Heart left ventricle (tissue), 13 donors: ENCODE data around the gene BLZF1.

Source experiments
- POLR2A ChIP-seq, 2 donors: fragments of 450-650 bp; IDR thresholded peaks; one replicate each; pipeline ENCODE4 v1.6.1; 2017; ENCODE audit warnings: antibody characterized with exemption in 2 of 2, mild to moderate bottlenecking in 2 of 2, moderate library complexity in 2 of 2
- TF ChIP-seq, protein P1 (sequence below), 12 donors: fragments of 200-600 bp; sonication (generic) in 4 of 12; IDR thresholded peaks; one replicate each; pipeline versions ENCODE4 v1.5.0 to v1.8.0; 2018 to 2022; ENCODE audit warnings: antibody characterized with exemption in 12 of 12, mild to moderate bottlenecking in 5 of 12
- donor health status: ischemic (EF 13 %, LVEDD 7.1; RV severe dilation, severe dysfunction).
- donor health status: DM: no; HTN: yes; CAD: no.
- donor health status: DM: no; HTN: no; CAD: no.
- donor health status: ischemic (EF 25% LVEDD 6.9; RV normal size, moderate dysfunction).
- donor health status: ischemic (EF 25% LVEDD 5.7; RV mildly dilated, moderate dysfunction).
- donor health status: ischemic (EF 35%, LVEDD 5.7; RV mildly dilated, moderate dysfunction).
- donor health status: nonischemic (EF 11% LVEDD 7.7; RV severe dilation, severe dysfunction).
- donor health status: DM: yes; HTN: yes; CAD: no.
- donor health status: PGD.
- donor health status: ischemic (EF 29% LVEDD 5.4; RV normal size, mild dysfunction).
- donor health status: nonischemic (EF 23%, LVEDD 6.1; RV moderate dilation, normal function).

DNA sequence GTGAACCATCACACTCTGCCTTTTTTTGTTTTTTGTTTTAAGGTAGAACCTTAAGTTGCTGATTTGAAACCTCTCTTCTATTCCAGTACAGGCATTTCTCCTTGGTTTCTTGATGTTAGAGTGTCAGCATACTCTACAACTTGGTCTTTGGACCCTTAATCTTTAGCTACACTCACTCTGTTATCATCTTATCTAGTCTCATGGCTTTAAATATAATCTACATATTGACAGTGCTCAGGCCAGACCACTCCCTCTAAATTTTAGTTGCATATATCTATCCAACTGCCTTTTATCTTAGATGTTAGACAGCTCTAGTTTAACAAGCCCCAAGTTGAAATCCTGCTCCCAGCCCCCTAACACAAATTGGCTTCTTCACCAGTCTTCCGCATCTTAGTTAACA, 22.5 kb upstream of the BLZF1 start:
- TF ChIP-seq, protein P1, sequence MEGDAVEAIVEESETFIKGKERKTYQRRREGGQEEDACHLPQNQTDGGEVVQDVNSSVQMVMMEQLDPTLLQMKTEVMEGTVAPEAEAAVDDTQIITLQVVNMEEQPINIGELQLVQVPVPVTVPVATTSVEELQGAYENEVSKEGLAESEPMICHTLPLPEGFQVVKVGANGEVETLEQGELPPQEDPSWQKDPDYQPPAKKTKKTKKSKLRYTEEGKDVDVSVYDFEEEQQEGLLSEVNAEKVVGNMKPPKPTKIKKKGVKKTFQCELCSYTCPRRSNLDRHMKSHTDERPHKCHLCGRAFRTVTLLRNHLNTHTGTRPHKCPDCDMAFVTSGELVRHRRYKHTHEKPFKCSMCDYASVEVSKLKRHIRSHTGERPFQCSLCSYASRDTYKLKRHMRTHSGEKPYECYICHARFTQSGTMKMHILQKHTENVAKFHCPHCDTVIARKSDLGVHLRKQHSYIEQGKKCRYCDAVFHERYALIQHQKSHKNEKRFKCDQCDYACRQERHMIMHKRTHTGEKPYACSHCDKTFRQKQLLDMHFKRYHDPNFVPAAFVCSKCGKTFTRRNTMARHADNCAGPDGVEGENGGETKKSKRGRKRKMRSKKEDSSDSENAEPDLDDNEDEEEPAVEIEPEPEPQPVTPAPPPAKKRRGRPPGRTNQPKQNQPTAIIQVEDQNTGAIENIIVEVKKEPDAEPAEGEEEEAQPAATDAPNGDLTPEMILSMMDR (IDR thresholded peaks at IDR 0.05), result no peak
- TF ChIP-seq POLR2A (IDR thresholded peaks at IDR 0.05), result no peak
